ENCODE data around the gene COL6A1.
"Not testable (repeated sequence)": the region's sequence is repeated elsewhere in the genome, so short reads cannot be mapped to it uniquely, and the experiment has no call there.

Gene COL6A1

GRCh38 chr21:46029186-46029924 is 47.8 kb downstream of the COL6A1 start:
- no peak for DNase-seq

DNA sequence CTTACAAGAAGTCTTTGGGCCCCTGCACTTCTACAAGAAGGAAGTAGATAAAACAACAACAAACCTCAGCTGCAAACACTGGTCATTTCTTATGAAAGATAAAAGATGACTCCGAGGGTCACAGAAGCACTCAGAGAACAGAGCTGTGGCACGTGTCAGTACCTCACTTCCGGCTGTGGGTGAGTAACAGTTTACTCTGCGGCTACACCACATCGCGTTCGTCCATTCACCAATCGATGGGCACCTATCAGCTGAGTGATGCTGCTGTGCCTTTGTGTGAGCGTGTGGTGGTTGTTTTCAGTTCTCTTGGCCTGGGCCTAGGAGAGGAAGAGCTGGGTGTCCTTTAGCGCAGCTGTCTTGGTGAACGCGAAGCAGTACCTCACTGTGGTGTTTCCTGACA is 49.9 kb downstream of the COL6A1 start:
- DNase-seq = no peak

DNA sequence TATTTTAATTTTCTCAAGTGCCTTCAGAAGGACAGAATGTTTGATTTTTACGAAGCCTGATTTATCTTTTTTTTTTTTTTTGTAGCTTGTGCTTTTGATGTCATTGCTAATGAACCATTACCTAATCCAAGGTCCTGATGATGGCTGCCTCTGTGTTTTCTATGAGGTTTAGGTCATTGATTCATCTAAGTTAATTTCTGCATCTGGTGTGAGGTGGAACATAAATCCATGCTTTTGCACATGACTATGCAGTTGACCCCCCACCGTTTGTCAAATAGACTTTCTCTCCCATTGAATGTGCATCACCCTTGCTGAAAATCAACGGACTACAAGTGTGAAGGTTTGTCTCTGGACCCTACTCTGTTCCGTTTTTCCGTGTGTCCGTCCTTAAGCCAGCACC is 50.5 kb downstream of the COL6A1 start:
- no peak for DNase-seq

- DNase-seq = no peak
Measured at GRCh38 chr21:46033410-46034400, 52.1 kb downstream of the COL6A1 start.

DNA sequence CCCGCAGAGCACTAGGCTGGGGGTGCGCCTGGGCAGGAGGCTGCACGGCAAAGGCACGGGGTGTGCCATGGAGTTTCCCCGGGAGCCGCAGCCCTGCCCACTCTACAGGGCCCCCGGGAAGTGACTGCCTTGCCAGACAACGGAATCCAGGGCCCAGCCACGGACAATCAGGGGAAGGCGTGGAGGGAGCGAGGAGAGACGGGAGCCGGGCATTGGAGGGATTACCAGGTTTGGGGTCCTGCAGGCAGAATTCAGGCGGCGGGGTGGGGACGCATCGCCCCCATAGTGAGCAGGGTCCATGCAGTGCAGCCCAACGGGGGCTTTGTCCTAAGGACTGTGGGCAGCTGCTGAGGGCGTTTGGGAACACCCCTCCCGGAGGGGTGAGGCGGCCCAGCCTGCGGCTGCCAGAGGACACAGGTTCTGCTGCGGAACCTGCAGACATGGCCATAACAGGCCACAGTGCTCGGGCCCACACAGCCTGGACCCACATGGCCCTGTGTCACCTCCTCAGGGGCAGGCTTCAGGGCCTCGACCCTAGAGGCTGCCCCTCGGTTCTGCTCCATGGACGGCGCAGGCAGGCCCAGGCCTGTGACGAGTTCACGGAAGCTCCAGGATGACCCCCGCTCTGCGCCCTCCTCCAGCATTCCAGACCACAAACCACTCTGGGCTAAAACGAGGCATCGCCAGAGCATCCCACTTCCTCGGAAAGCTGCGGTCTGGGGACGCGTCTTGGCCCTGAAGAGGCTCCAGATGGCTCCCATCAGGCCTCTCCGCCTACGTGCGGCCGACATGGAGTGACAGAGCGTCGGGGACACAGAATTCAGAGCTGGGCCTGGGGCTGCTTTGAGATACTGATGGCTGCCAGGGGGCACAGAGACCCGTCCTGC is 54.5 kb downstream of the COL6A1 start:
- no peak for DNase-seq

- no peak for DNase-seq
Measured at GRCh38 chr21:46036696-46037330, 55.2 kb downstream of the COL6A1 start.

DNA sequence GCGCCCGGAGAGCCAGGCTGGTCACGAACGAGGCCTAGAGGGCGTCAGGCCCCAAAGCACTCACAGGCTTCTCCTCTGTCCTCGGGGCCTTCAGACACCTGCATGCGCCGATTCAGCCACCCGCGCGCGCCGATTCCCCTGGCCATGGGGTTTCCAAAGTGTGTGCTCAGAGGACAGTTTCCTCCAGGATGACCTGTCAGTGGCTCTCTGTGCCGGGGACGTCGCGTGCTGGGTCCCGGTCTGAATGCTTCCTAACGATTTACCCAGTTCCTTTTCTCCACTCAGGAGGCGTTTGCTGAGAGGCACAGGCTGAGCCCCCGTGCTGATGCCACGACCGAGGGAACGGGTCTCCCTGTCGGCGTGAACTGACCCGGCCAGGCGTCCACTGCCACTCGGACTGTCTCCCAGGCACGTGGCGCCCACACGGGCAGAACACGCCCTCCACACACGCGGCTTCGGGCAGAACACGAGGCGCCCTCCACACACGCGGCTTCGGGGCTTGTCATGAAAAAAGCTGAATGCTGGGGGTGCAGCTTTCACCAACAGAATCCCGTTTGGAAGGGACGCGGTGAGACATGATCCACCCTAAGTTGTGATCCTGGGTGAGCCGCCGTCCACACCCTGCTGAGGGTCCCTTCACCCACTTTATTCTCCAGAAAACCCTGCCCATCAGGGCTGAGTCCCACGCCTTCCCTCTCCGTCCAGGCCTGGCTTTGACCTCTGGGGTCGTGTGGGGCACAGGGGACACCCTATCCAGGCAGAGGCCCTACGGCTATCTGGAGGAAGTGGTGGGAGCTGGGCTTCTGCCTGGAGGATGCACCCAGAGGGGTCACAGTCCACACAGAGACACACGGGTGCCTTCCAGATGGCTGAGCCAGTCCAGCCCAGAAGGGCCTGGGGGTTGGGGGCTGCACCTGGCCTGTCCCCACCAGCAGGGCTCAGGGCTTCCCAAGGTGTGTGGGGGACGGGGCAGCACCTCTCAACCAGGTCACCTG is 56.1 kb downstream of the COL6A1 start:
- DNase-seq = no peak

- no peak for DNase-seq
Measured at GRCh38 chr21:46038341-46038829, 56.8 kb downstream of the COL6A1 start.

DNA sequence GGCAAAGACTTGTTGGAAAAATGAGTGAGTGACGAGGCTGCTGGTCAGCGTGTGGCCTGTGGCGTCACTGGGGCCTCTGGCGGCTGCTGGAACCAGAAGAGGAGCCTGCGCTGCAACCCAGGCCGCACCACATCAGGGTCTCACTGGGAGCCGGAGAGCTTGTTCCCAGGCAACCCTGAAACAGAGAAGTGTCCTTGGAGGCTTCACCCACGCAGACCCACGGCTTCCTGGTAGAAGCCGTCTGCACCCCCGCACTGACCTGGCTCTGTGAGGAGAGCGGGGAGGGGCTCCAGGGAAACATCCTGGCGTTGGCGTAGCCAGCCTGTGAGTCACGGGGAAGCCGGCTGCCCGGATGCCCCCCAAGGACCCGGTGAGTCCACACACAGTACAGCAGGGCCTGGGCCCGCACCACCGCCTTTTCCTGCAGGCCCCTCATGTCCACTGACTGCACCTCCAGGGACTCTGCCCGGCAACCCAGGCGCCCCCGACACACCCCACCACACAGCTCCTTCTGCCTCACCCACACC is 57.4 kb downstream of the COL6A1 start:
- no peak for DNase-seq

DNA sequence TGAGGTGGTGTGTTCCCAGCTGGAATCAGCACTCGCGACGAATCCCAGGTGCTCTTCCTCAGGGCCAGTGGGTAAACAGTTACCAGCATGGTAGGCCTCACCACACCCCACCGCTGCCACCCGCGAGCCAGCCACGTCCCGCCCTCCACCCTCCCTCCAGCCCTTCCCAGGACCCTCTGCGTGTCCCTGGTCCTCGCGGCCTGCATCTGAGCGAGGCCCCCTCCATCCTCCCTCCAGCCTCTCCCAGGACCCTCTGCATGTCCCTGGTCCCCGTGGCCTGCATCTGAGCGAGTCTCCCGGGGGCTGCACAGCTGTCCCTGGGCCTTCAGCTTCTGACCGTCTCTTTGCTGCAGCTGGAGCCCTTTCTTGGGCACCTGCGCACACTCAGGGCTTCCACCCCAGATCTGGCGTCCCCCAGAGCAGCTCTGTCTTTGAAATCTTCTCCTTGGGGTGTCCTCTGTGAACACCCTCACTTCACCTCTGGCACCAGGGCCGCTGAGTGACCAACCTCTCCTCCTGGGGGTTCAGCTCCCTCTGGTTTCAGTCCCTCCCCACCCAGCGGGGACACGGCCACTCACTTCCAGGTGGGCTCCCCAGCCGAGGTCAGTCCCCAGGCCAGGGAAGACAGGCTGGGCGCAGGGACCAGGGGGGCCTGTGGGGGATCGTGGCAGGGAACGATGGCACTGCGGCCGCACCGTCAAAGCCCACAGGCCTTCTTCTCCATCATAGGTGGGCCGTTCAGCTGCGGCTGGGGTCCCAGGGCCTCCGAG is 58.5 kb downstream of the COL6A1 start:
- DNase-seq = no peak

- DNase-seq = no peak
Measured at GRCh38 chr21:46040707-46041106, 59.1 kb downstream of the COL6A1 start.

- no peak for DNase-seq
Measured at GRCh38 chr21:46041183-46041582, 59.6 kb downstream of the COL6A1 start.

- no peak for DNase-seq
Measured at GRCh38 chr21:46045154-46045553, 63.6 kb downstream of the COL6A1 start.

DNA sequence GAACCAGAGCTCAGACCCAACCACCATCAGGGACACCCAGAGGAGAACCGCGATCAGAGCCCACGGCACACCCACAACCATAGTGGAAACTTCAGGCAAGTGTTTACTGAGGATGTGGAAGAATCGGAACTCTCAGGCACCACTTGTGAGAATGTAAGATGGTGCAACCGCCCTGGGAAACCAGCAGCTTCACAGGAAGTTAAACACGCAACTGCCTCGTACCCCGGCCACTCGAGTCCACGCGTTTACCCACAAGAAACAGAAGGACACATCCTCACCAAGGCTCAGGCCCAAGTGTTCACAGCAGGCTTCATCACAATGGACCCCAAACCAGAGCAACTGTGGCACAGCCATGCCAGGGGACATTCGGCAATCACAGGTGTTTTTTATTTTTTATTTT is 64.9 kb downstream of the COL6A1 start:
- DNase-seq = no peak

DNA sequence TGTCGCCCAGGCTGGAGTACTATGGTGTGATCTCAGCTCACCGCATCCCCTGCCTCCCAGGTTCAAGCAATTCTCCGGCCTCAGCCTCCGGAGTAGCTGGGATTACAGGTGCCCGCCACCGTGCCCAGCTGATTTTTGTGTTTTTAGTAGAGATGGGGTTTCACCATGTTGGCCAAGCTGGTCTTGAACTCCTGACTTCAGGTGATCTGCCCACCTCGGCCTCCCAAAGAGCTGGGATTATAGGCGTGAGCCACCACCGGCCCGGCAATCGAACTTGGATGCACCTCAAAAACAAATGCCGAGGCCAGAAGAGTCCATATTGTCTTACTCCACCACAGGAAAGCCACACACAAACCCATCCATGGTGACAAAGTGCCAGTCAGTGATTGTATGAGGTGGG is 65.3 kb downstream of the COL6A1 start:
- not testable (repeated sequence) for DNase-seq

DNA sequence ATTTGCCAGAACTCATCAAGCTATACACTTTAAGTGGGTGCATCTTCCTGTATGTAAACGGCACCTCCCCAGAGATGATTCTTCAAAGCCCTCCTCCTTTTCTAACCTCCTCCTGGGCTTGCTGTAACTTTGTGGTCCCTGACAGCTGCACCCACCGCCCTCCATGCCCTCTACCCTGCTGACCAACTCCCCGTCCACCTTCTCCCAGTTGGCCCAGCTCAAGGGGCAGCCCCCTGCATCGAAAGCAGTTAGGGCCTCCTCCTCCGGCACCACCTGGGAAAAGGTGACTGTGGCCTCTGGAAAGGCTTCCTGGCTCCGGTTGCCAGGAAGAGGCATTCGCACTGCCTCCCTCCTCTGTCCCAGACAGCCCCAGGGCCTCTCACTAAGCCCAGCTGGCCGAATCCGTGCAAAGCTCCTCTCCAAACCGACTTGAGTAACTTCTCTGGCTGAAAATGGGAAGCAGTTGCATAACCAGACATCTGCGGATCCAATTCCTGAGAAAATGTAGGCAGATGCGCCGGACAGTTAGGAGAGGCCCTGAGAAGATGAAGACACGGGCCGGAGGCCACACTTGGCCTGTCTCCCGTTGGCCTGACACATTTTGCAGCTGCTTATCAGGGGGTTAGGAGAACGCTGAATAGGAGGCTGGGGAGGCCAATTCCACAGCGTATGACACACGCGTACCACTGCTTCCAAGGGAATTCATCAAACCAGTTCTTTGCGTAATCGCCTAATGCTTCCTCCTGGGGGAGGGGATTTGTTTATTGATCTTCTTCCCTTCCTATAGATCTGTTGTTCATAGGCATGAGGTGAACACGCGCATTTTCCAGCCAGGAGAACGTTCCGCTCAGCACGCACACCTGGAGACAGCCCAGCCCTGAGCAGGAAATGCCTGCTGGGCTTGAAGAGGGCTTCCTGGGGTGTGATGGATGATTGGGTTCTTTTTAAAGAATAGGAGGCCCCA is 67.6 kb downstream of the COL6A1 start:
- DNase-seq = no peak

GRCh38 chr21:46049890-46050667 is 68.5 kb downstream of the COL6A1 start:
- no peak for DNase-seq

All from activated CD4-positive, alpha-beta T cell treated with anti-CD3 and anti-CD28 coated beads for 48 hours (primary cell).